Stimulated activated CD4-positive, alpha-beta T cell treated with anti-CD3 and anti-CD28 coated beads, TNF-alpha, amount 100 ng/mL, for 48 hours (primary cell): Measurements from ENCODE around the gene ALDOA.

Source experiments
- DNase-seq, 3 donors: peaks; one replicate each; pipeline ENCODE4 v3.0.0-alpha.2; 2020; ENCODE audit warnings: low read depth in 3 of 3

The ALDOA gene

DNA sequence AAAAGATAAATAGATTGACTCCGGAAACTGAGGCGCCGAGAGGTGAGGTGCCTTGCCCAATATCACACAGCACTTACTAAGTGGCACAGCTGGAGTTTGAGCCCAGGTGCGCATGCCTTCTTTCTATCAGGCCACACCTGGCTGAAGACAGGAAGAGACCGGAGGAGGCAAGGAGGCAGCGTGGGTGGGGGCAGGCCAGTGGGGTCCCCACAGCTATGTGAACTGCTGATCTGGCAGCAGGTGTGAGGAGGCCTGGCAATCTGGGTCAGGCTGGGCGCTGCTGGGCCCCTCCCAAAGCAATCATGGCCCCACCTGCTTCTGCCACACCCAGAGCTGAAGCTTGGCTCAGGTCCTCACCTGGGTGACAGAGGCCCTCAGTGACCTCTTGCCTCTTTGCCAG lies 49.7 kb downstream of the ALDOA start:
- DNase-seq, result no peak

DNA sequence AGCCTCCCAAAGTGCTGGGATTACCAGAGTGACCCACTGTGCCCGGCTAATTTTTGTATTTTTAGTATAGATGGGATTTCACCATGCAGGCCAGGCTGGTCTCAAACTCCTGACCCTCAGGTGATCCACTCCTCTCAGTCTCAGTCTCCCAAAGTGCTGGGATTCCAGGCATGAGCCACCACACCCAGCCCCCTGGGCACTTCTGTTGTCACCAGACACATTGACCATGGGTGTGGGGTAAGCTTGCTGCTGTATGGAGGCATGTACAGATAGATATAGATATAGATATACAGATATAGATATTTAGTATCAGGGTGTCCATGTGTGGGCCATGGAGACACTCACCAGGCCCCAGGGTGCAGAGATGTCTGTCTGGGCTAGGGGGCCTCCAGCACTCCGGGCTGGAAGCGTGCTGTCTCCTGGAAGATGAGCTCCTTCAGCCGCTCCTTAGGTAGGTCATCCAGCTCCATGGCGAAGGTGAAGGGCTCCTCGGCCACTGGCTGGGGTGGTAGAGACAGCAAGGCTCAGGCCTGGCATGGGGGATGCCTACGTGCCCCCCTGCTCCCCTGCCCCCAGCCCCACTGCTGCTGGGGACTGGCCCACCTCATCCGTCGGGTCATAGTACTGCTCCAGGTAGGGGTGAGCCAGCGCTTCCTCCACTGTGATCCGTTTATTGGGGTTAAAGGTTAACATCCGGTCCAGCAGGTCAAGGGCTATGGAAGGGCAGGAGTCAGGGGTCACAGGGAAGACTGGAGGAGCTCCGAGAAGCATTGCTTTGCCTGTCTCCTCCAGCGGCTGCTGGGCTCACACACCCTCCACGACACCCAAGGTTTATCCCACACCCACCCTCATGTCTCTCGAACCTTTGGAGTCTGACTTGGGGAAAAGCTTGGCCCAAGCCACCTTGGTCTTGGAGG lies 51.0 kb downstream of the ALDOA start:
- no peak for DNase-seq

DNA sequence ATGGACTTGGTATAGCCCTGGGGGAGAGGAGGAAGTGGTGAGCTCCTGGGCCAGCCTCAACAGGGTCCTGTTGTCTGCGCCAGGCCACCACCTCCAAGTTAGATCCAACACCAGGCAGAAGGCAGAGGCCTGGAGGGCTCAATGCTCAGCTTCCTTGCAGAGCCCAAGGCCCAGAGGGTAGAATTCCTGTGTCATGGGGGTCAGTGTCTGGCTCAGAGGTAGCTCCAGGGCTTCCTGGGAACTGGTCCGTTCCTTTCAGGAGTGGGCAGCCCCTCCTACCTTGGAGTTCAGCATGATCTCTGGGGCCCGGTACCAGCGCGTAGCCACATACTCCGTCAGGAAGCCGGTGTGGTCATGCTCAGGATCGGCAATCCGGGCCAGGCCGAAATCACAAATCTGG lies 52.2 kb downstream of the ALDOA start:
- DNase-seq, result no peak

DNA sequence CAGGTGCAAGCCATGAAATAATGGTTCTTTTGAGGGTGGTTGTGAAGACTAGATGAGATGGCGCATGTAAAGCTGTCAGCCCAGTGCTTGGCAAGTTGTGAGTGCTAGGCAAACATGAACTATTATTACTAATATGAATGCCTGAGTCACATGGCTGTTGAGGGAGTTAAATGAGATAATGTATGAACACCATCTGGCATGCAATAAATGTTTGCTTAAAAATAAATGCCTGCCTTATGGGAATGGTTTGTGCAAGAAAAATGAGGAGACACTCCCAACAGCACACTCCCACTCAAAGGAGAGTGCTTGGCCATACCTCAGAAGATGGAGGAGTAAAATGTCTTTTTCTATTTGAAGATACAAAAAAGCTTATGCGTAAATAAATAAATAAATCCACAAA lies 53.9 kb downstream of the ALDOA start:
- DNase-seq, result no peak
